DOHH2 (cell line): ENCODE data around the gene KCNN4.
"Not testable (repeated sequence)": the region's sequence is repeated elsewhere in the genome, so short reads cannot be mapped to it uniquely, and the experiment has no call there.

Source experiments
- H3F3A ChIP-seq: fragments of 200-600 bp; sonication (generic), shearing (Covaris generic); 2 replicates; pipeline ENCODE4 v1.6.0; 2016; ENCODE audit warnings: antibody characterized with exemption, mild to moderate bottlenecking; ENCODE audit not compliant: control insufficient read depth, insufficient read depth
- H3K27ac ChIP-seq: fragments of 200-600 bp; sonication (generic); 2 replicates; pipeline ENCODE4 v1.5.1; 2014; ENCODE audit warnings: low read depth, mild to moderate bottlenecking, low read length, moderate library complexity
- H3K27me3 ChIP-seq: fragments of 200-600 bp; sonication (generic); 2 replicates; pipeline ENCODE4 v1.6.1; 2014; ENCODE audit warnings: mild to moderate bottlenecking, low read length, mixed read lengths; ENCODE audit not compliant: control insufficient read depth
- H3K36me3 ChIP-seq: fragments of 200-600 bp; sonication (generic); 2 replicates; pipeline ENCODE4 v1.6.1; 2014; ENCODE audit warnings: mild to moderate bottlenecking, low read length, moderate library complexity, mixed read lengths; ENCODE audit not compliant: control insufficient read depth
- H3K4me1 ChIP-seq: fragments of 200-600 bp; sonication (generic); 2 replicates; pipeline ENCODE4 v1.6.1; 2014; ENCODE audit warnings: mild to moderate bottlenecking, low read length, mixed read lengths; ENCODE audit not compliant: control insufficient read depth
- H3K4me2 ChIP-seq: fragments of 200-600 bp; sonication (generic); 2 replicates; pipeline ENCODE4 v1.6.0; 2014; ENCODE audit warnings: mild to moderate bottlenecking, low read length, moderate library complexity
- H3K4me3 ChIP-seq: fragments of 200-600 bp; sonication (generic); 2 replicates; pipeline ENCODE4 v1.5.1; 2014; ENCODE audit warnings: mild to moderate bottlenecking, low read length, mixed read lengths
- H3K79me2 ChIP-seq: fragments of 200-600 bp; sonication (generic); 2 replicates; pipeline ENCODE4 v1.6.1; 2014; ENCODE audit warnings: mild to moderate bottlenecking, low read length, mixed read lengths; ENCODE audit not compliant: control insufficient read depth
- H3K9me2 ChIP-seq: fragments of 200-600 bp; sonication (generic); replicated peaks from 2 replicates; pipeline ENCODE4 v1.6.1; 2014; ENCODE audit warnings: mild to moderate bottlenecking, low read length, mixed read lengths; ENCODE audit not compliant: control insufficient read depth
- H3K9me3 ChIP-seq: fragments of 200-600 bp; sonication (generic); 2 replicates; pipeline ENCODE4 v1.6.1; 2014; ENCODE audit warnings: antibody characterized with exemption, low read length, mixed read lengths; ENCODE audit not compliant: control insufficient read depth, insufficient read depth
- H4K20me1 ChIP-seq: fragments of 200-600 bp; sonication (generic); 2 replicates; pipeline ENCODE4 v1.6.0; 2014; ENCODE audit warnings: low read depth, mild to moderate bottlenecking, antibody characterized with exemption, low read length, moderate library complexity; ENCODE audit not compliant: control insufficient read depth, insufficient read depth
- CTCF ChIP-seq: fragments of 200-600 bp; sonication (generic); IDR thresholded peaks from one replicate; pipeline ENCODE4 v1.5.1; 2014; ENCODE audit warnings: antibody characterized with exemption, mild to moderate bottlenecking, low read depth, low read length; ENCODE audit not compliant: poor library complexity, severe bottlenecking
- EZH2phosphoT487 ChIP-seq: fragments of 200-600 bp; sonication (generic); IDR thresholded peaks from 2 replicates; pipeline ENCODE4 v1.6.1; 2017; ENCODE audit warnings: borderline replicate concordance, mild to moderate bottlenecking, antibody characterized with exemption, low read length, moderate library complexity, mixed read lengths

KCNN4 gene

GRCh38 chr19:43767316-43767715, 13.5 kb downstream of the KCNN4 start:
- no peaks in the 10 kb centered on the region for H4K20me1 ChIP-seq
- H3K4me3 ChIP-seq, result no peak overlapping the region
- no peaks in the 10 kb centered on the region for H3K27me3 ChIP-seq
- H3K27ac ChIP-seq, result no peak overlapping the region
- no peak for TF ChIP-seq CTCF
- H3K4me2 ChIP-seq, result no peak overlapping the region
- peaks cover 33% of the 10 kb centered on the region for H3K4me1 ChIP-seq
- H3K36me3 ChIP-seq, result peaks cover 75% of the 10 kb centered on the region
- no peaks in the 10 kb centered on the region for H3K9me2 ChIP-seq
- H3F3A ChIP-seq, result peaks cover 20% of the 10 kb centered on the region
- no peaks in the 10 kb centered on the region for H3K79me2 ChIP-seq
- no peaks in the 10 kb centered on the region for H3K9me3 ChIP-seq

- H3K4me1 ChIP-seq, result peaks cover 33% of the 10 kb centered on the region
- TF ChIP-seq EZH2phosphoT487 (no peak), CTCF (no peak)
- H3K9me2 ChIP-seq, result no peaks in the 10 kb centered on the region
- H3K4me3 ChIP-seq, result 0 out of 2 replicates have a peak overlapping the region, but pooled peaks have one; percentile 10
- no peaks in the 10 kb centered on the region for H4K20me1 ChIP-seq
- H3K9me3 ChIP-seq, result no peaks in the 10 kb centered on the region
- peak overlapping the region; percentile 85 for H3K27ac ChIP-seq
- peaks cover 23% of the 10 kb centered on the region for H3F3A ChIP-seq
- H3K36me3 ChIP-seq, result peaks cover 69% of the 10 kb centered on the region
- H3K27me3 ChIP-seq, result no peaks in the 10 kb centered on the region
- no peaks in the 10 kb centered on the region for H3K79me2 ChIP-seq
- peak overlapping the region; percentile 66 for H3K4me2 ChIP-seq
These were observed 14.1 kb downstream of the KCNN4 start for GRCh38 chr19:43766755-43767043.

DNA sequence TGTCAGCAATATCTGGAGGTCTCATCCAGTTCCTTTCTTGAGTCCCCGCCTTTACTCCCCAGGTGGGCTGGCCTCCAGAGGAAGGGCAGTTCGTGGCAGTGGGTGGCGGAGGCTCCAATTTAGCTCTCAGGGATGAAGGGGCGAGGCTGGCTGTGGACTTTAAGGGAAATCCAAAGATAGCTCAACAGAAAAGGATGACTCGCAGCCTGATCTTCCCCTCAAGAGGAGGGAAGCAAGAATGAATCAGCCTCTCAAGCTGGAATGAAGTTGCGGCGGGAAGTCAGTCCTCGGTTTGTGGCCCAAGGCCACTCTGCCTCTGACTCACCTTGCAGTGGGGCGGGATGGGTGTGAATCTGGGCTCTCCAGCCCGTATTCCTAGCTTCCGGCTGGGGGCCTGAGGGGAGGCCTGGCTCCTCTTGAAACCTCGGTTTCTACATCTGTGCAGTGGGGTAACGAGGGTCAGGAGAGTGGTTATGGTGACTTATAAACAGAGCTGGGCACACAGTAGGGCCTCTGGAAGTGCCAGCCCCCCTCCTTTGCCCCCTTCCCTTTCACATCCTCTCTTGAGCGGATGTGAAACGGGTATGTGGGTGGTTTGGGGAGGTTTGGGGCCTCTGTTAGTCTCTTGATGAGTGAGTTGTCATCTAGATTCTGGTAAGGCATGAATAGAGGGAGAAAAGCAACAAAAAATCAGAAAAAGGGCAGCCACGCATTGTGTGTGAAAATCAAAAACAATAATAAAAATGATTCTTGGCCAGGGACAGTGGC, 15.5 kb downstream of the KCNN4 start:
- Histone ChIP-seq H3K4me2 (peak overlapping the region; percentile 66), H3K79me2 (no peaks in the 10 kb centered on the region), H3K4me3 (peak overlapping the region; percentile 46), H4K20me1 (no peaks in the 10 kb centered on the region), H3K4me1 (peaks cover 33% of the 10 kb centered on the region), H3K36me3 (peaks cover 55% of the 10 kb centered on the region), H3F3A (peaks cover 23% of the 10 kb centered on the region), H3K9me2 (no peaks in the 10 kb centered on the region), H3K9me3 (no peaks in the 10 kb centered on the region), H3K27ac (peak overlapping the region; percentile 85), H3K27me3 (no peaks in the 10 kb centered on the region)
- TF ChIP-seq CTCF, result no peak
- TF ChIP-seq EZH2phosphoT487, result no peak

GRCh38 chr19:43764684-43765083, 16.1 kb downstream of the KCNN4 start:
- H3K27ac ChIP-seq, result peak overlapping the region; percentile 85
- not testable (repeated sequence) for H3K27me3 ChIP-seq

More at GRCh38 chr19:43764684-43765083, 16.1 kb downstream of the KCNN4 start:
- Histone ChIP-seq H3K4me1 (peaks cover 35% of the 10 kb centered on the region), H3K4me3 (peak overlapping the region; percentile 46), H3F3A (peaks cover 24% of the 10 kb centered on the region), H3K36me3 (peaks cover 49% of the 10 kb centered on the region), H3K4me2 (peak overlapping the region; percentile 66)
- H3K9me2 ChIP-seq, H4K20me1 ChIP-seq, H3K79me2 ChIP-seq, H3K9me3 ChIP-seq: not testable (repeated sequence)
